ENCODE measurements around the gene CHRM4.

CHRM4 gene

GRCh38 chr11:46391578-46392420 is at the start of gene CHRM4:
TSS of gene CHRM4 (minus strand) at chr11:46391776. CDS start at chr11:46386557, 5,219 bp downstream.
- no peak for DNase-seq

GRCh38 chr11:46438211-46438610 is 46.6 kb upstream of the CHRM4 start:
- no peak for DNase-seq

GRCh38 chr11:46437122-46437689 is 45.6 kb upstream of the CHRM4 start:
- no peak for DNase-seq

- DNase-seq, result no peak
Observed at GRCh38 chr11:46436113-46436512, 44.5 kb upstream of the CHRM4 start.

- DNase-seq, result no peak
Observed at GRCh38 chr11:46435679-46436078, 44.1 kb upstream of the CHRM4 start.

GRCh38 chr11:46431211-46431610 is 39.6 kb upstream of the CHRM4 start:
- no peak for DNase-seq

- DNase-seq, result no peak
Observed at GRCh38 chr11:46429717-46430116, 38.1 kb upstream of the CHRM4 start.

GRCh38 chr11:46427364-46427763 is 35.8 kb upstream of the CHRM4 start:
- no peak for DNase-seq

- no peak for DNase-seq
Observed at GRCh38 chr11:46426233-46426991, 34.8 kb upstream of the CHRM4 start.

- no peak for DNase-seq
Observed at GRCh38 chr11:46422588-46422987, 31.0 kb upstream of the CHRM4 start.

- DNase-seq, result no peak
Observed at GRCh38 chr11:46421257-46421880, 29.8 kb upstream of the CHRM4 start.

- DNase-seq, result no peak
Observed at GRCh38 chr11:46420513-46420912, 28.9 kb upstream of the CHRM4 start.

- no peak for DNase-seq
Observed at GRCh38 chr11:46418751-46419150, 27.2 kb upstream of the CHRM4 start.

GRCh38 chr11:46417711-46418110 is 26.1 kb upstream of the CHRM4 start:
- DNase-seq, result no peak

- DNase-seq, result no peak
Observed at GRCh38 chr11:46414879-46415278, 23.3 kb upstream of the CHRM4 start.

GRCh38 chr11:46414466-46414796 is 22.9 kb upstream of the CHRM4 start:
- no peak for DNase-seq

- no peak for DNase-seq
Observed at GRCh38 chr11:46413760-46414465, 22.3 kb upstream of the CHRM4 start.

- no peak for DNase-seq
Observed at GRCh38 chr11:46410021-46410420, 18.4 kb upstream of the CHRM4 start.

GRCh38 chr11:46408407-46408986 is 16.9 kb upstream of the CHRM4 start:
- DNase-seq, result no peak

- DNase-seq, result no peak
Observed at GRCh38 chr11:46407635-46408034, 16.1 kb upstream of the CHRM4 start.

- no peak for DNase-seq
Observed at GRCh38 chr11:46404476-46405017, 13.0 kb upstream of the CHRM4 start.

Data from CD4-positive, alpha-beta T cell treated with Interleukin-12 subunit alpha and Interleukin-12 subunit beta, for 1 hour (primary cell).